ENCODE measurements around the gene IL3RA. TPM values are rescaled to one million over a fixed set of nuclear protein-coding genes. Genes with fewer than 3 reads are reported as not detected.
"Not testable (repeated sequence)": the region's sequence is repeated elsewhere in the genome, so short reads cannot be mapped to it uniquely, and the experiment has no call there.

IL3RA gene
- polyA plus RNA-seq, 3 donors: 10.1 to 18.7 (median 14.8) TPM

GRCh38 chrX:1325515-1326116, 11.0 kb upstream of the IL3RA start:
- DNase-seq: no peak

GRCh38 chrX:1327651-1328304, 8.8 kb upstream of the IL3RA start:
- no peak for DNase-seq

GRCh38 chrX:1330605-1331004, 6.0 kb upstream of the IL3RA start:
- DNase-seq: no peak

- not testable (repeated sequence) for DNase-seq
Measured at GRCh38 chrX:1332433-1332832, 4.2 kb upstream of the IL3RA start.

GRCh38 chrX:1334854-1335253, 1.7 kb upstream of the IL3RA start:
- DNase-seq: no peak

GRCh38 chrX:1336948-1337779, 579 bp downstream of the IL3RA start:
- DNase-seq: no peak

- no peak for DNase-seq
Measured at GRCh38 chrX:1341545-1342184, 5.1 kb downstream of the IL3RA start.

- DNase-seq: not testable (repeated sequence)
Measured at GRCh38 chrX:1349606-1350005, 13.0 kb downstream of the IL3RA start.

GRCh38 chrX:1351981-1352714, 15.6 kb downstream of the IL3RA start:
- no peak for DNase-seq

- no peak for DNase-seq
Measured at GRCh38 chrX:1354036-1355019, 17.7 kb downstream of the IL3RA start.

- no peak for DNase-seq
Measured at GRCh38 chrX:1355131-1356046, 18.8 kb downstream of the IL3RA start.

GRCh38 chrX:1357993-1358392, 21.4 kb downstream of the IL3RA start:
- DNase-seq: no peak

- no peak for DNase-seq
Measured at GRCh38 chrX:1358793-1359476, 22.4 kb downstream of the IL3RA start.

- no peak for DNase-seq
Measured at GRCh38 chrX:1359477-1359873, 22.9 kb downstream of the IL3RA start.

- DNase-seq: no peak
Measured at GRCh38 chrX:1360171-1360570, 23.6 kb downstream of the IL3RA start.

GRCh38 chrX:1361275-1361674, 24.7 kb downstream of the IL3RA start:
- DNase-seq: no peak

- no peak for DNase-seq
Measured at GRCh38 chrX:1361910-1362309, 25.3 kb downstream of the IL3RA start.

- not testable (repeated sequence) for DNase-seq
Measured at GRCh38 chrX:1366363-1366762, 29.8 kb downstream of the IL3RA start.

GRCh38 chrX:1368385-1368698, 31.8 kb downstream of the IL3RA start:
- no peak for DNase-seq

All from renal pelvis (tissue), 4 donors.